Osteocyte (in vitro differentiated cells): ENCODE measurements around the gene RBM23. TPM values are rescaled to one million over a fixed set of nuclear protein-coding genes. Genes with fewer than 3 reads are reported as not detected.

Experiments
- DNase-seq: peaks from one replicate; pipeline ENCODE4 v3.0.0; 2021; ENCODE audit warnings: mixed read lengths; ENCODE audit not compliant: unreplicated experiment; ENCODE audit errors: extremely low spot score
- H3K27ac Mint-ChIP-seq: one replicate; pipeline ENCODE4 v1.8.0; 2021; ENCODE audit warnings: mild to moderate bottlenecking, mixed read lengths; ENCODE audit not compliant: unreplicated experiment
- H3K27me3 Mint-ChIP-seq: one replicate; pipeline ENCODE4 v1.8.0; 2021; ENCODE audit warnings: mixed read lengths; ENCODE audit not compliant: unreplicated experiment
- H3K36me3 Mint-ChIP-seq: one replicate; pipeline ENCODE4 v1.8.0; 2021; ENCODE audit warnings: mixed read lengths; ENCODE audit not compliant: unreplicated experiment
- H3K4me1 Mint-ChIP-seq: one replicate; pipeline ENCODE4 v1.8.0; 2021; ENCODE audit warnings: mixed read lengths; ENCODE audit not compliant: unreplicated experiment
- H3K4me3 Mint-ChIP-seq: one replicate; pipeline ENCODE4 v1.8.0; 2021; ENCODE audit warnings: mild to moderate bottlenecking, moderate library complexity, mixed read lengths; ENCODE audit not compliant: unreplicated experiment
- H3K9me3 Mint-ChIP-seq: one replicate; pipeline ENCODE4 v1.8.0; 2021; ENCODE audit warnings: mixed read lengths; ENCODE audit not compliant: unreplicated experiment
- total RNA-seq: library from RNA; stranded (reverse); gene quantifications from 2 replicates; pipeline ENCODE4 v1.2.1, GENCODE V29; 2021
- TF ChIP-seq, protein P1 (sequence below): fragments of 200-600 bp; sonication (generic); IDR thresholded peaks from 2 replicates; pipeline ENCODE4 v1.5.0; 2021; ENCODE audit warnings: antibody characterized with exemption, mild to moderate bottlenecking, moderate library complexity

RBM23 gene
- total RNA-seq, 1 donor from 2014 or later: 93.3 TPM

DNA sequence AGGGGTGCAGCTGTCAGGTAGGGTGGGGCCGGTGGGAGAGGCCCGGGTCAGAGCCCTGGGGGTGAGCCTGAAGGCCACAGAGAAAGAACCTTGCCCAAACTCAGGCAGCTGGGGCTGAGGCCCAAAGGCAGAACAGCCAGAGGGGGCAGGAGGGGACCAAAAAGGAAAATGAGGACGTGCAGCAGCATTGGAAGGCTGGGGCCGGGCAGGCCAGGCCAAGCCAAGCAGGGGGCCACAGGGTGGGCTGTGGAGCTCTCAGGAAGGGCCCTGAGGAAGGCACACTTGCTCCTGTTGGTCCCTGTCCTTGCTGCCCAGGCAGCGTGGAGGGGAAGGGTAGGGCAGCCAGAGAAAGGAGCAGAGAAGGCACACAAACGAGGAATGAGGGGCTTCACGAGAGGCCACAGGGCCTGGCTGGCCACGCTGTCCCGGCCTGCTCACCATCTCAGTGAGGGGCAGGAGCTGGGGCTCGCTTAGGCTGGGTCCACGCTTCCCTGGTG is 72.1 kb downstream of the RBM23 start:
- Mint-ChIP-seq H3K27ac (peak overlapping the region; percentile 81), H3K4me1 (peaks cover 66% of the 10 kb centered on the region), H3K4me3 (peak overlapping the region; percentile 14), H3K9me3 (no peaks in the 10 kb centered on the region), H3K27me3 (no peaks in the 10 kb centered on the region), H3K36me3 (peaks cover 39% of the 10 kb centered on the region)
- no peak for DNase-seq
- TF ChIP-seq, protein P1, sequence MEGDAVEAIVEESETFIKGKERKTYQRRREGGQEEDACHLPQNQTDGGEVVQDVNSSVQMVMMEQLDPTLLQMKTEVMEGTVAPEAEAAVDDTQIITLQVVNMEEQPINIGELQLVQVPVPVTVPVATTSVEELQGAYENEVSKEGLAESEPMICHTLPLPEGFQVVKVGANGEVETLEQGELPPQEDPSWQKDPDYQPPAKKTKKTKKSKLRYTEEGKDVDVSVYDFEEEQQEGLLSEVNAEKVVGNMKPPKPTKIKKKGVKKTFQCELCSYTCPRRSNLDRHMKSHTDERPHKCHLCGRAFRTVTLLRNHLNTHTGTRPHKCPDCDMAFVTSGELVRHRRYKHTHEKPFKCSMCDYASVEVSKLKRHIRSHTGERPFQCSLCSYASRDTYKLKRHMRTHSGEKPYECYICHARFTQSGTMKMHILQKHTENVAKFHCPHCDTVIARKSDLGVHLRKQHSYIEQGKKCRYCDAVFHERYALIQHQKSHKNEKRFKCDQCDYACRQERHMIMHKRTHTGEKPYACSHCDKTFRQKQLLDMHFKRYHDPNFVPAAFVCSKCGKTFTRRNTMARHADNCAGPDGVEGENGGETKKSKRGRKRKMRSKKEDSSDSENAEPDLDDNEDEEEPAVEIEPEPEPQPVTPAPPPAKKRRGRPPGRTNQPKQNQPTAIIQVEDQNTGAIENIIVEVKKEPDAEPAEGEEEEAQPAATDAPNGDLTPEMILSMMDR: no peak

DNA sequence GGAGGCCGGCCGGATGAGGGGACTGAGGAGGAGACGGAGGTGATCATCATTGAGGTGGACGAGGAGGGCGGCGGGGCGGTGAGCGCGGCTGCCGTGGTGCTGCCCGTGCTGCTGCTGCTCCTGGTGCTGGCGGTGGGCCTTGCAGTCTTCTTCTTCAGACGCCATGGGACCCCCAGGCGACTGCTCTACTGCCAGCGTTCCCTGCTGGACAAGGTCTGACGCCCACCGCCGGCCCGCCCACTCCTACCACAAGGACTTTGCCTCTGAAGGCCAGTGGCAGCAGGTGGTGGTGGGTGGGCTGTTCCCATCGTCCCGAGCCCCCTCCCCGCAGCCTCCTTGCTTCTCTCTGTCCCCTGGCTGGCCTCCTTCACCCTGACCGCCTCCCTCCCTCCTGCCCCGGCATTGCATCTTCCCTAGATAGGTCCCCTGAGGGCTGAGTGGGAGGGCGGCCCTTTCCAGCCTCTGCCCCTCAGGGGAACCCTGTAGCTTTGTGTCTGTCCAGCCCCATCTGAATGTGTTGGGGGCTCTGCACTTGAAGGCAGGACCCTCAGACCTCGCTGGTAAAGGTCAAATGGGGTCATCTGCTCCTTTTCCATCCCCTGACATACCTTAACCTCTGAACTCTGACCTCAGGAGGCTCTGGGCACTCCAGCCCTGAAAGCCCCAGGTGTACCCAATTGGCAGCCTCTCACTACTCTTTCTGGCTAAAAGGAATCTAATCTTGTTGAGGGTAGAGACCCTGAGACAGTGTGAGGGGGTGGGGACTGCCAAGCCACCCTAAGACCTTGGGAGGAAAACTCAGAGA is 72.9 kb downstream of the RBM23 start:
- H3K27me3 Mint-ChIP-seq: no peaks in the 10 kb centered on the region
- TF ChIP-seq, protein P1: no peak

DNA sequence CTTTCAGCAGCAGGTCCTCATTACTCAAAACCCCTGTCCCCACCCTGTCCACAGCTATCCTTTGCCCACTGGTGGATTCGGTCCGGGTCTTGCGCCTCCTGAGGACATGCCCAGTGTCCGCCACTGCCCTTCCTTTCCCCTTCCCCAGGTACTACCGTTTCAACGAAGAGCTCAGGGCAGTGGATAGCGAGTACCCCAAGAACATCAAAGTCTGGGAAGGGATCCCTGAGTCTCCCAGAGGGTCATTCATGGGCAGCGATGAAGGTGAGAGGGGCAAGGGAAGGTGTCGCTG is 73.9 kb downstream of the RBM23 start:
- H3K9me3 Mint-ChIP-seq: no peaks in the 10 kb centered on the region
- H3K4me1 Mint-ChIP-seq: peaks cover 59% of the 10 kb centered on the region
- peak overlapping the region; percentile 81 for H3K27ac Mint-ChIP-seq
- DNase-seq: no peak
- TF ChIP-seq, protein P1: no peak
- no peaks in the 10 kb centered on the region for H3K27me3 Mint-ChIP-seq
- H3K4me3 Mint-ChIP-seq: no peak overlapping the region
- peaks cover 53% of the 10 kb centered on the region for H3K36me3 Mint-ChIP-seq

More for the DNA sequence above, 72.9 kb downstream of the RBM23 start:
- H3K36me3 Mint-ChIP-seq: peaks cover 47% of the 10 kb centered on the region
- DNase-seq: no peak
- no peaks in the 10 kb centered on the region for H3K9me3 Mint-ChIP-seq
- H3K4me3 Mint-ChIP-seq: peak overlapping the region; percentile 14
- H3K4me1 Mint-ChIP-seq: peaks cover 61% of the 10 kb centered on the region
- H3K27ac Mint-ChIP-seq: peak overlapping the region; percentile 81

GRCh38 chr14:22844221-22845102 is 74.5 kb downstream of the RBM23 start:
- TF ChIP-seq, protein P1: no peak
- Mint-ChIP-seq H3K4me1 (peaks cover 60% of the 10 kb centered on the region), H3K9me3 (no peaks in the 10 kb centered on the region), H3K4me3 (no peak overlapping the region), H3K27ac (peak overlapping the region; percentile 81), H3K36me3 (peaks cover 53% of the 10 kb centered on the region), H3K27me3 (no peaks in the 10 kb centered on the region)
- DNase-seq: no peak

Other genes with a start within 250 kb of the RBM23 start
- gene OXA1L, start 152.5 kb downstream of the RBM23 start, total RNA-seq: 114 and 122 TPM in 2 replicates
- gene SLC7A7, start 103.7 kb downstream of the RBM23 start, total RNA-seq: 1.2 and 1.6 TPM in 2 replicates
- gene MRPL52, start 89.3 kb downstream of the RBM23 start, total RNA-seq: 74.3 and 74.7 TPM in 2 replicates
- 490 and 518 TPM in 2 replicates for gene MMP14, start 82.6 kb downstream of the RBM23 start, total RNA-seq
- 171 and 182 TPM in 2 replicates for gene LRP10, start 47.4 kb downstream of the RBM23 start, total RNA-seq
- gene REM2, start 35.9 kb downstream of the RBM23 start, total RNA-seq: 0.18 and 0.35 TPM in 2 replicates
- gene PRMT5, start 10.2 kb upstream of the RBM23 start, total RNA-seq: 58.4 and 68.4 TPM in 2 replicates
- 39.9 and 40.9 TPM in 2 replicates for gene HAUS4, start 37.9 kb upstream of the RBM23 start, total RNA-seq
- gene AJUBA, start 63.4 kb upstream of the RBM23 start, total RNA-seq: 111 and 115 TPM in 2 replicates
- 11.4 and 12.4 TPM in 2 replicates for gene C14orf93, start 91.0 kb upstream of the RBM23 start, total RNA-seq
- gene PSMB5, start 115.8 kb upstream of the RBM23 start, total RNA-seq: 144 and 147 TPM in 2 replicates
- not detected in 2 replicates for gene PSMB11, start 123.1 kb upstream of the RBM23 start, total RNA-seq
- gene CDH24, start 138.4 kb upstream of the RBM23 start, total RNA-seq: 13.3 and 13.7 TPM in 2 replicates
- gene ACIN1, start 176.0 kb upstream of the RBM23 start, total RNA-seq: 219 and 241 TPM in 2 replicates
- 51.8 and 61.3 TPM in 2 replicates for gene C14orf119, start 176.4 kb upstream of the RBM23 start, total RNA-seq
- not detected in 2 replicates for gene CIROP, start 185.8 kb upstream of the RBM23 start, total RNA-seq
- gene CEBPE, start 200.1 kb upstream of the RBM23 start, total RNA-seq: not detected in 2 replicates